ENCODE results near the gene KCNK3.
"Not testable (repeated sequence)": the region's sequence is repeated elsewhere in the genome, so short reads cannot be mapped to it uniquely, and the experiment has no call there.

KCNK3 gene

DNA sequence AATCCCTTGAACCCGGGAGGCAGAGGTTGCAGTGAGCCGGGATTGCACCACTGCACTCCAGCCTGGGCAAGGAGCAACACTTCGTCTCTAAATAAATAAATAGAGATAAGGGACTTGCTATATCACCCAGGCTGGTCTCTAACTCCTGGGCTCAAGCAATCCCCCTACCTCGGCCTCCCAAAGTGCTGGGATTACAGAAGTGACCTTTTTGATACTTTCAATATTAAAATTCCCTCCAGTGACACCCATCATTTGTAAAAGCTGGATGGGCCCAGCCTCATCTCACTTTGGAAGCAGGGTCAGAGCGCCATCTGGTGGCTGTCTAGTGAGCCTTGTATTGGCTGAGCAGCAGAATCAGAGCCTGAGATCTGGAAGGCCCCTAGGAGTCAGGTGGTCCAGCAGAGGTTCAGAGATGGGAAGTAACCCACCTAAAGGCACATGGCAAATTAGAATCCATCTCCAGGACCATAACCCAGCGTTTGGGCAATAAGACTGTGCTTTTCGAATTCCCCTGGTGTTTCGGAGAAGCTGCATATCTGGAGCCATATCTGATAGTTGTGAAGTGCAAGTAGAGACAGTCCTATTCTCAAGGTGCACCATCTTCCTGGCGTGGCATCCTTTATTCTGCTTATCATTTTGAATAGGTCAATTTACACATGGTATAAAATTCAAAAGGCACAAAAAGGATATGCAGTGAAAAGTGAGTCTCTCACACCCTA is 53.2 kb downstream of the KCNK3 start:
- Mint-ChIP-seq H3K4me3 (no peak overlapping the region), H3K27me3 (ENCODE audit: low read depth) (peaks cover 2% of the 10 kb centered on the region), H3K4me1 (ENCODE audit: low read depth) (peaks cover under 1% of the 10 kb centered on the region), H3K27ac (no peak overlapping the region), H3K9me3 (no peaks in the 10 kb centered on the region), H3K36me3 (ENCODE audit: low read depth) (no peaks in the 10 kb centered on the region)
- DNase-seq (ENCODE audit: low spot score), result peak; percentile 58

DNA sequence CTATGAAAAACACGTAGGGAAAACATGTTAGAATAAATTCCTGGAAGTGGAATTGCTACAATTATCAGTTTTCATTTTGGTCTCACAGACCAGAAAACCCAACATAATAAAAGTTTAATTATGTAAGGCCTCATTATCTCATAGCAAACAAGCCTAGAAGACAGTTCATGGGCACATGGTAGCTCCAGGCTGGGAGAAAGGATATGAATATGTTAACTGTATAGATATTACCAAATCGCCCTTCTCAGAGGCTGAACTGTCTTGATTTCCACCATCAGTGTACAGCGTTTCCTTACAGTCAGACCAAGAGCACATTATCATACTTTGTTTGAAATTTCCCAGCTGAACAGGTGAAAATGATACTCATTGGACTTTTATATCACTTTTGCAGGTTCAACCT is 54.4 kb downstream of the KCNK3 start:
- no peak overlapping the region for H3K4me3 Mint-ChIP-seq
- H3K9me3 Mint-ChIP-seq, result no peaks in the 10 kb centered on the region
- H3K27ac Mint-ChIP-seq, result no peak overlapping the region
- no peaks in the 10 kb centered on the region for H3K4me1 Mint-ChIP-seq (ENCODE audit: low read depth)
- no peak for DNase-seq (ENCODE audit: low spot score)
- H3K36me3 Mint-ChIP-seq (ENCODE audit: low read depth), result no peaks in the 10 kb centered on the region
- peaks cover 2% of the 10 kb centered on the region for H3K27me3 Mint-ChIP-seq (ENCODE audit: low read depth)

DNA sequence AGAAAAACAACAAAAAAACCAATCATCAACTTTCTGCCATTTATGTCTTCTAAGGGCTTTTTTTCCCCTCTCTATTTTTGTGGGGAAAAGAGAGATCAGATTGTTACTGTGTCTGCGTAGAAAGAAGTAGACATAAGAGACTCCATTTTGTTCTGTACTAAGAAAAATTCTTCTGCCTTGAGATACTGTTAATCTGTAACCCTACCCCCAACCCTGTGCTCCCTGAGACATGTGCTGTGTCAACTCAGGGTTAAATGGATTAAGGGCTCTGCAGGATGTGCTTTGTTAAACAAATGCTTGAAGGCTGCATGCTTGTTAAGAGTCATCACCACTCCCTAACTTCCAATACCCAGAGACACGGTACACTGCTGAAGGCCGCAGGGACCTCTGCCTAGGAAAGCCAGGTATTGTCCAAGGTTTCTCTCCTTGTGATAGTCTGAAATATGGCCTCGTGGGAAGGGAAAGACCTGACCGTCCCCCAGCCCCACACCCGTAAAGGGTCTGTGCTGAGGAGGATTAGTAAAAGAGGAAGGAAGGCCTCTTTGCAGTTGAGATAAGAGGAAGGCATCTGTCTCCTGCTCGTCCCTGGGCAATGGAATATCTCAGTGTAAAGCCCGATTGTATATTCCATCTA is 57.4 kb downstream of the KCNK3 start:
- H3K27ac Mint-ChIP-seq; H3K27me3 Mint-ChIP-seq (ENCODE audit: low read depth); H3K4me1 Mint-ChIP-seq (ENCODE audit: low read depth); H3K4me3 Mint-ChIP-seq; H3K36me3 Mint-ChIP-seq (ENCODE audit: low read depth); H3K9me3 Mint-ChIP-seq; DNase-seq (ENCODE audit: low spot score): not testable (repeated sequence)

DNA sequence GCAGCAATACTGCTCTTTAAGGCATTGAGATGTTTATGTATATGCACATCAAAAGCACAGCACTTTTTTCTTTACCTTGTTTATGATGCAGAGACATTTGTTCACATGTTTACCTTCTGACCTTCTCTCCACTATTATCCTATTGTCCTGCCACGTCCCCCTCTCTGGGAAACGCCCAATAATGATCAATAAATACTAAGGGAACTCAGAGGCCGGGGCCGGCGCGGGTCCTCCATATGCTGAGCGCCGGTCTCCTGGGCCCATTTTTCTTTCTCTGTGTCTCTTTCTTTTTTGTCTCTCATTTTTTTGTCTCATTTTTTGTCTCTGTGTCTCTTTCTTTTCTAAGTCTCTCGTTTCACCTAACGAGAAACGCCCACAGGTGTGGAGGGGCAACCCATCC is 57.9 kb downstream of the KCNK3 start:
- H3K27me3 Mint-ChIP-seq (ENCODE audit: low read depth); H3K27ac Mint-ChIP-seq; H3K36me3 Mint-ChIP-seq (ENCODE audit: low read depth); H3K4me1 Mint-ChIP-seq (ENCODE audit: low read depth); H3K4me3 Mint-ChIP-seq; H3K9me3 Mint-ChIP-seq; DNase-seq (ENCODE audit: low spot score): not testable (repeated sequence)

DNA sequence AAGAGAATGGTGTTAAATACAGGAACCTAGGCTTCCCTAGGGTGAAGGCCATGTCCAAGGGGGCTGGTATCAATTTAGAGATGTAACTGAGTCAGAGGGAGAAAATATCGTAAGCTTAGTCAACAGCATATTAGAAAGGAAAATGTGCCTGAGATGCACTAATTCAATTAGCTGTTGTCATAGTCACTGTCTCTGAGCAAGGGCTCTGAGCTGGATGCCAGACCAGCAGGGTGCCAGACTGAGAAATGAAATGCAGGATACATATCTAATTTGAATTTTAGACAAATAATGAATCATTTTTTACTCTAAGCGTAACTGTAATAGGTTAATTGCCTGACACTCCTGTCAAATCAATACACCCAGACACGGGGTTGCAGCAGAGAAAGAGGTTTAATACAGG is 60.1 kb downstream of the KCNK3 start:
- Mint-ChIP-seq H3K4me3 (no peak overlapping the region), H3K4me1 (ENCODE audit: low read depth) (peaks cover 5% of the 10 kb centered on the region), H3K9me3 (no peaks in the 10 kb centered on the region), H3K27me3 (ENCODE audit: low read depth) (peaks cover 7% of the 10 kb centered on the region), H3K36me3 (ENCODE audit: low read depth) (no peaks in the 10 kb centered on the region), H3K27ac (no peak overlapping the region)
- DNase-seq (ENCODE audit: low spot score), result no peak

DNA sequence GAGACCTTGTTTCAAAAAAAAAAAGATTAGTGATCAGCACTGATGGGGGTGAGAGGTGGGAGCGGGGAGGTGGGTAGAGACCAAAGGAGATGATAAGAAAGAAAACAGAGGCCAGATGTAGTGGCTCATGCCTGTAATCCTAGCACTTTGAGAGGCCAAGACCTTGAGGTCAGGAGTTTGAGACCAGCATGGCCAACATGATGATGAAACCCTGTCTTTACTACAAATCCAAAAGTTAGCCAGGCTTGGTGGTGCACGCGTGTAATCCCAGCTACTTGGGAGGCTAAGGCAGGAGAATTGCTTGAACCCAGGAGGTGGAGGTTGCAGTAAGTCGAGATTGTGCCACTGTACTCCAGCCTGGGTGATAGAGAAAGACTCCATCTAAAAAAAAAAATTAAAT is 62.0 kb downstream of the KCNK3 start:
- peaks cover 5% of the 10 kb centered on the region for H3K27me3 Mint-ChIP-seq (ENCODE audit: low read depth)
- H3K4me3 Mint-ChIP-seq, result no peak overlapping the region
- no peaks in the 10 kb centered on the region for H3K9me3 Mint-ChIP-seq
- DNase-seq (ENCODE audit: low spot score), result no peak
- no peaks in the 10 kb centered on the region for H3K36me3 Mint-ChIP-seq (ENCODE audit: low read depth)
- peaks cover 10% of the 10 kb centered on the region for H3K4me1 Mint-ChIP-seq (ENCODE audit: low read depth)
- H3K27ac Mint-ChIP-seq, result no peak overlapping the region

DNA sequence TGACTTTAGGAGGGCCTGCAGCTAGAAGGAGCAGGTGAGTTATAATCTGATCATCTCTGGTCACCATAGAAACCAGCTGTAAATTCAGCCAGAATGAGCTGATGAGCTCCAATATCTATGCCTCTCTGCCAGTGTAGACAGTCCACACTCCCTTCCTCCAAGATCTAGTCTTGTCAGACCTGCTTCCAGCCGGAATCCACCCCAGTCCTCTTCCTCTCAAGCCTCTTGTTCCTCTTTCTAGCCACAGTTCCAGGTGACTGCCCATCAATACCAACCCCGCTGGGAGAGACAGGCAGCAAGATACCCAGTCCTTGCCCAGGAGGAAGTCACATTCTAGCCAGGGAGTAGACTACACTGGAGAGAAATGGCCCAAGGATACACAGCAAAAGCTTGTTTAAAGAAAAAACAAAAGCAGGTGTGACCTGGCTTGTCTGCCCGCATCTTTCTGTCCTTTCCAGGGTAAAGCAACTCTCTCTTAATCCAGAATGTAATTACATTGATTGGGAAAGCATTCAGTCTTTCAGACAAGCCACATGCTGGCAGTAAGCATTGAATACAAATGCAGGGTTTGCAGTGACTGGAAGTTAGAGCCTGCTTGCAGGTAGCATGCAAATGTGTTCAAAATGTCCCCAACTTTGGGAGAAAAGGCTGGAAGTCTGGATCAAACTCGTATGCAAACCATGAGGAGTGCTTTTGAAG is 62.6 kb downstream of the KCNK3 start:
- Mint-ChIP-seq H3K27ac (no peak overlapping the region), H3K4me1 (ENCODE audit: low read depth) (peaks cover 10% of the 10 kb centered on the region), H3K9me3 (no peaks in the 10 kb centered on the region), H3K27me3 (ENCODE audit: low read depth) (peaks cover 5% of the 10 kb centered on the region), H3K36me3 (ENCODE audit: low read depth) (no peaks in the 10 kb centered on the region), H3K4me3 (no peak overlapping the region)
- DNase-seq (ENCODE audit: low spot score), result no peak

DNA sequence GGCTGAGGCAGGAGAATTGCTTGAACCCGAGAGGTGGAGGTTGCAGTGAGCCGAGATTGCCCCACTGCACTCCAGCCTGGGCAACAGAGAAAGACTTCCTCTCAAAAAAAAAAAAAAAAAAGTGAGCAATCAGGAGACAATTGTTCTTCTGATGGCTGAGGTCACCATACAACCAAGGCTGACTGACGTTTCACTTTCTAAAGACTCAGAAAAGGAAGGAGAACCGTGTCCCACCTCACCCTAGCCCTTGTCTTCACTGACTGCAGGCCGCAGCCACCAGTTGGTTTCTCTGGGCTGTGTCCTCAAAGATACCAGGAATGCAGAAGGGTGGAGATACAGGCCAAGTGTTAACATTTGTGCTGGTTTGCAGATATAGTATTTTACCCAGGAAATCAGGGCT is 63.8 kb downstream of the KCNK3 start:
- Mint-ChIP-seq H3K4me1 (ENCODE audit: low read depth) (peaks cover 10% of the 10 kb centered on the region), H3K9me3 (no peaks in the 10 kb centered on the region), H3K27me3 (ENCODE audit: low read depth) (peaks cover 10% of the 10 kb centered on the region), H3K27ac (no peak overlapping the region), H3K36me3 (ENCODE audit: low read depth) (no peaks in the 10 kb centered on the region), H3K4me3 (no peak overlapping the region)
- DNase-seq (ENCODE audit: low spot score), result no peak

DNA sequence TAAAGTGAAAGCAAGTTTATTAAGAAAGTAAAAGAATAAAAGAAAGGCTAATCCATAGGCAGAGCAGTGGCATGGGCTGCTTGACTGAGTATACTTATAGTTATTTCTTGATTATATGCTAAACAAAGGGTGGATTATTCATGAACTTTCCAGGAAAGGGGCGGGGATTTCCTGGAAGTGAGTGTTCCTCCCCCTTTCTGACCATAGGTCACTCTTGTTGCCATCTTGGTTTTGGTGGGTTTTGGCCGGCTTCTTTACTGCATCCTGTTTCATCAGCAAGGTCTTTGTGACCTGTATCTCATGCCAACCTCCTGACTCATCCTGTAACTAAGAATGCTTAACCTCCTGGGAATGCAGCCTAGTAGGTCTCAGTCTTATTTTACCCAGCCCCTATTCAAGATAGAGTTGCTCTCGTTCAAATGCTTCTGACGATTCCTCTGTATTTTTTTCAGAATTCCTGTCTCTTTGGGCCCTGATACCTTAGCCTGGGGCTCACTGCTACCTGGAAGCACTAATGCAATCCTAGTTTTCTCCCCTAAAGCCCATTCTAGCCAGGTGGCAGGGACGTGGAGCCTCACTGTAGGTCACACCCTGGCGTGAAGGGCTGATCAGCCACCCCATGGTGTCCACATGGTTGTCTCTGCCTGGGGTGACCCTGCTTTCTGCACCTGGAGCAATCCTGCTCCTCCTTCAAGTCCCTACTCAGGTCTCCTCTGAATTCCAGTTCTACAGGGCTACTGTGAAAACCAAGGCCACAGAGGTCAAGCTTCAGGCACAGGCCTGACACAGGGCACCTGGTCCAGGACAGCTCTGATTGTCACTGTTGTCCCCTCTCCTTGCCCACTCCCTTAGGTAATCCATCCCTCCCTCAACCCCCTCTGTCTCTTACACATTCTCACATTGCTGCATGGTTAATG is 65.6 kb downstream of the KCNK3 start:
- Mint-ChIP-seq H3K27ac (no peak overlapping the region), H3K4me1 (ENCODE audit: low read depth) (peaks cover 10% of the 10 kb centered on the region), H3K36me3 (ENCODE audit: low read depth) (no peaks in the 10 kb centered on the region), H3K4me3 (no peak overlapping the region), H3K9me3 (no peaks in the 10 kb centered on the region), H3K27me3 (ENCODE audit: low read depth) (peaks cover 10% of the 10 kb centered on the region)
- DNase-seq (ENCODE audit: low spot score), result no peak

DNA sequence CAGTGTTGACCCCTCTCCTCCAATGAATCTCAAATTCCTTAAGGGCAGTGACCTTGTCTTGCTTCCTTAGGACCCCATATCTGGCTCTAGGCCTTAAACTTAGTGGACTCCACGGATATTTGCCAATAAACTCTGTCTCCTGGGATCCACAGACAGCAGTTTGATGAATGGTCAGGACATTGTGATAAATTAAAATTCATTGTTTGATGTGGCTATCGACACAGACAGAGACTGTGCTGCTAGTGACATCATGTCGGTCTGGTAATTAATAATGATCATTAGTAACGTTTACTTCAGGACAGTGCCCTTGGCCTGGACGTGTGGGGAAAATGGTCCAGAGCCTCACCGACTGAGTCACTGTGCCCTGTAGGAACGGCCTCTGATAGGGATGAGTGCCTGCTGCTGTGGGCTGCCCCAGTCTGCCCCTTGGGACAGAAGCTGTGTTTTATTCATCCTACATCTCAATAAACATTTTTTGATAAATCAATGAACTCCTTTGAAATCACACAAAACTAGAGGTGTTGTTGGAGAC is 66.3 kb downstream of the KCNK3 start:
- no peak overlapping the region for H3K27ac Mint-ChIP-seq

DNA sequence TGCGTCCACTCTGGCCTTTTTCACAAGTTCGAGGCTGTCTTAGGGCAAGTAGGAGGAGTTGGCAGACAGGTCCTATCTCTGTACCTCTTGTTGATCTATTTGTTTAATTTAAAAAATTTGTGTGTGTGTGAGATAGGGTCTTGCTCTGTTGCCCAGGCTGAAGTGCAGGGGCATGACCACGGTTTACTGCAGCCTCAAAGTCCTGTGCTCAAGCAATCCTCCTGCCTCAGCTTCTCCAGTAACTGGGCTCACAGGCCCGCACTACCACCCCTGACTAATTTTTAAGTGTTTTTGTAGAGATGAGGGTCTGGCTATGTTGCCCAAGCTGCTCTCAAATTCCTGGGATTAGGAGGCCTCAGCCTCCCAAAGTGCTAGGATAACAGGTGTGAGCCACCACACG is 67.3 kb downstream of the KCNK3 start:
- Mint-ChIP-seq H3K4me1 (ENCODE audit: low read depth) (peaks cover 16% of the 10 kb centered on the region), H3K4me3 (no peak overlapping the region), H3K27me3 (ENCODE audit: low read depth) (peaks cover 7% of the 10 kb centered on the region), H3K36me3 (ENCODE audit: low read depth) (peaks cover 1% of the 10 kb centered on the region), H3K27ac (no peak overlapping the region), H3K9me3 (no peaks in the 10 kb centered on the region)
- no peak for DNase-seq (ENCODE audit: low spot score)

More for the DNA sequence above, 66.3 kb downstream of the KCNK3 start:
- Mint-ChIP-seq H3K4me1 (ENCODE audit: low read depth) (peaks cover 12% of the 10 kb centered on the region), H3K36me3 (ENCODE audit: low read depth) (no peaks in the 10 kb centered on the region), H3K9me3 (no peaks in the 10 kb centered on the region), H3K4me3 (no peak overlapping the region), H3K27me3 (ENCODE audit: low read depth) (peaks cover 10% of the 10 kb centered on the region)
- DNase-seq (ENCODE audit: low spot score), result no peak

DNA sequence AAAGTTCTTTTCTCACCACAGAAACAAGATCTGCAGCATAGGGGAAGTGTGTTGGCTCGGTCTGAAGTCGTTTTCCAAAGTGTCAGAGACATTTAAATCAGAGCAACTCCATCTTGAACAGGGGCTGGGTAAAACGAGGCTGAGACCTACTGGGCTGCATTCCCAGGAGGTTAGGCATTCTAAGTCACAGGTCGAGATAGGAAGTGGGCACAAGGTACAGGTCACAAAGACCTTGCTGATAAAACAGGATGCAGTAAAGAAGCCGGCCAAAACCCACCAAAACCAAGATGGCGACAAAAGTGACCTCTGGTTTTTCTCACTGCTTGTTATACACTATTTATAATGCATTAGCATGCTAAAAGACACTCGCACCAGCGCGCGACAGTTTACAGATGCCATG is 68.5 kb downstream of the KCNK3 start:
- H3K36me3 Mint-ChIP-seq (ENCODE audit: low read depth); H3K27ac Mint-ChIP-seq; H3K9me3 Mint-ChIP-seq; H3K27me3 Mint-ChIP-seq (ENCODE audit: low read depth); H3K4me3 Mint-ChIP-seq; DNase-seq (ENCODE audit: low spot score): not testable (repeated sequence)
- peaks cover 26% of the 10 kb centered on the region for H3K4me1 Mint-ChIP-seq (ENCODE audit: low read depth)

DNA sequence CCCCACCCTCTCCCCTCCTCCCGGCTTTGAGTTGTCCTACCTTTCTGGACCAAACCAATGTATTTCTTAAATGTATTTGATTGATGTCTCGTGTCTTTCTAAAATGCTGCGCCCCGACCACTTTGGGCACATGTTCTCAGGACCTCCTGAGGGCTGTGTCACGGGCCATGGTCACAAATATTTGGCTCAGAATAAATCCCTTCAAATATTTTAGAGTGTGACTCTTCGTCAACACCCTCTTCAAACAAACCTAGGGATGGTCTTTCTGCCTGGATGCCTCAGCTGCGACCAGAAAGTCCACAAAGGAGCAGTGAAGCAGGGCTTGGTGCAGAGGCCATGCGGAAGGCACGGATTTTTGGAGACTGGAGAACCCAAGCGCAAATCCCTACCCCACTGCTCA is 70.5 kb downstream of the KCNK3 start:
- no peaks in the 10 kb centered on the region for H3K9me3 Mint-ChIP-seq
- peaks cover 1% of the 10 kb centered on the region for H3K36me3 Mint-ChIP-seq (ENCODE audit: low read depth)
- H3K27me3 Mint-ChIP-seq (ENCODE audit: low read depth), result peaks cover 7% of the 10 kb centered on the region
- peak overlapping the region; percentile 77 for H3K4me3 Mint-ChIP-seq
- no peak overlapping the region for H3K27ac Mint-ChIP-seq
- peaks cover 19% of the 10 kb centered on the region for H3K4me1 Mint-ChIP-seq (ENCODE audit: low read depth)
- DNase-seq (ENCODE audit: low spot score), result no peak
